ENCODE data around the gene STEAP1B.

Gene STEAP1B

DNA sequence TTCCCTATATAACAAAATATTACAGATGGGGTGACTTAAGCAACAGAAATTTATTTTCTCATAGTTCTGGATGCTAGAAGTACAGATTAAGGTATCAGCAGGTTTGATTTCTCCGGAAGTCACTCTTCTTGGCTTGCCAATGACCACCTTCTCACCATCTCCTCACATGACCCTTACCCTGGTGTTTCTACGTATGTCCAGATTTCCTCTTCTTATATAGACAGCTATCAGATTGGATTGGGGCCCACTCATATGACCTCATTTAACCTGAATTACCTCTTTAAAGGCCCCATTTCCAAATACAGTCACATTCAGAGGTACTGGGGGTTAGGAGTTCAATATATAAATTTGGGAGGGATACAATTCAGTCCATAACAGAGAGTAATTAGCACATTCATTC is 126.1 kb downstream of the STEAP1B start:
- no peaks in the 10 kb centered on the region for H3K36me3 ChIP-seq
- no peak overlapping the region for H3K4me2 ChIP-seq
- TF ChIP-seq Cebpa-rat (IDR thresholded peaks at IDR 0.05) = no peak
- H4K20me1 ChIP-seq = no peaks in the 10 kb centered on the region
- peaks cover 7% of the 10 kb centered on the region; the same call in 1 of the 2 replicates for H3K4me1 ChIP-seq
- H3K4me3 ChIP-seq = no peak overlapping the region
- H3K9ac ChIP-seq = no peak overlapping the region
- no peaks in the 10 kb centered on the region for H3K9me3 ChIP-seq
- H3K27me3 ChIP-seq = no peaks in the 10 kb centered on the region
- H3K27ac ChIP-seq = no peak overlapping the region

- Histone ChIP-seq H3K9me3 (no peaks in the 10 kb centered on the region), H3K9ac (no peak overlapping the region)
These were observed 126.6 kb downstream of the STEAP1B start for GRCh38 chr7:22373388-22373787.

GRCh38 chr7:22372863-22373262 is 127.1 kb downstream of the STEAP1B start:
- Histone ChIP-seq H3K27me3 (no peaks in the 10 kb centered on the region), H3K36me3 (no peaks in the 10 kb centered on the region), H3K4me1 (peaks cover 13% of the 10 kb centered on the region), H3K4me3 (no peak overlapping the region), H3K9ac (no peak overlapping the region), H3K27ac (no peak overlapping the region), H4K20me1 (no peaks in the 10 kb centered on the region), H3K4me2 (0 out of 2 replicates have a peak overlapping the region, but pooled peaks have one; percentile 17), H3K9me3 (no peaks in the 10 kb centered on the region)
- TF ChIP-seq Cebpa-rat (IDR thresholded peaks at IDR 0.05) = no peak

More at GRCh38 chr7:22373388-22373787, 126.6 kb downstream of the STEAP1B start:
- H3K4me3 ChIP-seq = no peak overlapping the region
- H3K27ac ChIP-seq = no peak overlapping the region
- H3K4me1 ChIP-seq = peaks cover 7% of the 10 kb centered on the region
- H3K27me3 ChIP-seq = no peaks in the 10 kb centered on the region
- no peaks in the 10 kb centered on the region for H4K20me1 ChIP-seq
- no peaks in the 10 kb centered on the region for H3K36me3 ChIP-seq
- H3K4me2 ChIP-seq = 0 out of 2 replicates have a peak overlapping the region, but pooled peaks have one; percentile 17
- no peak for TF ChIP-seq Cebpa-rat (IDR thresholded peaks at IDR 0.05)

GRCh38 chr7:22371878-22372277 is 128.1 kb downstream of the STEAP1B start:
- Histone ChIP-seq H3K9ac (no peak overlapping the region), H3K36me3 (no peaks in the 10 kb centered on the region), H4K20me1 (no peaks in the 10 kb centered on the region), H3K27ac (no peak overlapping the region), H3K9me3 (no peaks in the 10 kb centered on the region), H3K4me1 (peaks cover 17% of the 10 kb centered on the region), H3K4me2 (no peak overlapping the region), H3K4me3 (no peak overlapping the region), H3K27me3 (no peaks in the 10 kb centered on the region)
- no peak for TF ChIP-seq Cebpa-rat (IDR thresholded peaks at IDR 0.05)
